HEK293 (cell line): Measurements from ENCODE around the gene ACSBG1.

Source experiments
- CTCF ChIA-PET: fragments of 350-600 bp; formaldehyde crosslinking; extraction: SDS; loops from one replicate; lab custom pipeline; 2021; ENCODE audit warnings: antibody characterized with exemption; lab: Yijun Ruan, JAX
- POLR2A ChIA-PET: fragments of 300-600 bp; formaldehyde crosslinking; extraction: SDS; loops from one replicate; lab custom pipeline; 2020; ENCODE audit warnings: antibody characterized with exemption, inconsistent platforms; lab: Yijun Ruan, JAX
- H3K27ac ChIP-seq: fragments of 200-500 bp; sonication (Bioruptor generic); 2 replicates; pipeline ENCODE4 v1.5.1; 2014; ENCODE audit warnings: low read depth, low read length, control low read depth, inconsistent platforms; ENCODE audit errors: extremely low read depth
- H3K36me3 ChIP-seq, 2 experiments: fragments of 200-500 bp in 1 of 2; sonication (Bioruptor generic) in 1 of 2; 1 replicate in 1 of 2; 2 replicates in 1 of 2; pipeline ENCODE4 v1.5.1; 2014 to 2017; ENCODE audit warnings: inconsistent platforms in 2 of 2, low read length in 2 of 2; ENCODE audit not compliant: control insufficient read depth in 2 of 2, insufficient read depth in 1 of 2
- H3K4me1 ChIP-seq: fragments of 200-500 bp; sonication (Bioruptor generic); 2 replicates; pipeline ENCODE4 v1.5.1; 2014; ENCODE audit warnings: mild to moderate bottlenecking, low read length, inconsistent platforms; ENCODE audit not compliant: control insufficient read depth, insufficient read depth
- H3K4me3 ChIP-seq: 2 replicates; pipeline ENCODE4 v1.5.1; 2011; ENCODE audit warnings: low read depth, mild to moderate bottlenecking, control low read depth, low read length, moderate library complexity
- H3K9me3 ChIP-seq: fragments of 200-500 bp; sonication (Bioruptor generic); 2 replicates; pipeline ENCODE4 v1.5.1; 2014; ENCODE audit warnings: low read depth, low read length, inconsistent platforms; ENCODE audit not compliant: control insufficient read depth, insufficient read depth
- GLIS2 ChIP-seq: fragments of 450-650 bp; formaldehyde crosslinking; IDR thresholded peaks from 2 replicates; pipeline ENCODE4 v1.5.1; 2016; ENCODE audit warnings: missing biosample characterization, missing genetic modification characterization
- HIC1 ChIP-seq: fragments of 450-650 bp; formaldehyde crosslinking; IDR thresholded peaks from 2 replicates; pipeline ENCODE4 v1.5.1; 2016; ENCODE audit warnings: missing biosample characterization, missing genetic modification characterization
- PRDM1 ChIP-seq: fragments of 450-650 bp; formaldehyde crosslinking; IDR thresholded peaks from 2 replicates; pipeline ENCODE4; 2016; ENCODE audit warnings: missing biosample characterization, missing genetic modification characterization
- SCRT1 ChIP-seq: fragments of 450-650 bp; formaldehyde crosslinking; IDR thresholded peaks from 2 replicates; pipeline ENCODE4 v1.5.1; 2016; ENCODE audit warnings: missing biosample characterization, missing genetic modification characterization, borderline replicate concordance
- SCRT2 ChIP-seq: fragments of 450-650 bp; formaldehyde crosslinking; IDR thresholded peaks from 2 replicates; pipeline ENCODE4 v1.5.1; 2016; ENCODE audit warnings: missing biosample characterization, missing genetic modification characterization
- ZBTB1 ChIP-seq: fragments of 450-650 bp; formaldehyde crosslinking; IDR thresholded peaks from 2 replicates; pipeline ENCODE4 v1.5.1; 2016; ENCODE audit warnings: missing biosample characterization, missing genetic modification characterization
- ZBTB17 ChIP-seq: fragments of 450-650 bp; formaldehyde crosslinking; IDR thresholded peaks from 2 replicates; pipeline ENCODE4 v1.5.1; 2016; ENCODE audit warnings: missing biosample characterization, missing genetic modification characterization
- ZFHX2 ChIP-seq: fragments of 450-650 bp; formaldehyde crosslinking; conservative IDR thresholded peaks from 2 replicates; pipeline ENCODE4 v1.5.1; 2016; ENCODE audit warnings: missing biosample characterization, missing genetic modification characterization
- ZFP41 ChIP-seq: fragments of 450-650 bp; formaldehyde crosslinking; IDR thresholded peaks from 2 replicates; pipeline ENCODE4 v1.5.1; 2016; ENCODE audit warnings: missing biosample characterization, missing genetic modification characterization, borderline replicate concordance
- ZNF274 ChIP-seq, 2 experiments: fragments of 200-500 bp in 1 of 2; fragments of 450-650 bp in 1 of 2; sonication (Bioruptor generic) in 1 of 2; formaldehyde crosslinking in 1 of 2; IDR thresholded peaks; 2 replicates each; pipeline versions ENCODE4 v1.5.1 to v1.6.1; 2014 to 2016; ENCODE audit warnings: borderline replicate concordance in 1 of 2, inconsistent platforms in 1 of 2, low read length in 1 of 2, missing biosample characterization in 1 of 2, missing genetic modification characterization in 1 of 2
- ZNF398 ChIP-seq: fragments of 450-650 bp; formaldehyde crosslinking; IDR thresholded peaks from 2 replicates; pipeline ENCODE4 v1.5.1; 2017; ENCODE audit warnings: missing biosample characterization, missing genetic modification characterization
- ZNF521 ChIP-seq: fragments of 450-650 bp; formaldehyde crosslinking; IDR thresholded peaks from 2 replicates; pipeline ENCODE4 v1.5.1; 2017; ENCODE audit warnings: missing biosample characterization, mild to moderate bottlenecking, missing genetic modification characterization
- ZNF548 ChIP-seq: fragments of 450-650 bp; formaldehyde crosslinking; IDR thresholded peaks from 2 replicates; pipeline ENCODE4 v1.5.1; 2016; ENCODE audit warnings: missing biosample characterization, missing genetic modification characterization
- ZNF600 ChIP-seq: fragments of 450-650 bp; formaldehyde crosslinking; IDR thresholded peaks from 2 replicates; pipeline ENCODE4 v1.5.1; 2016; ENCODE audit warnings: missing biosample characterization, missing genetic modification characterization
- ZNF621 ChIP-seq: fragments of 450-650 bp; formaldehyde crosslinking; IDR thresholded peaks from 2 replicates; pipeline ENCODE4 v1.5.1; 2017; ENCODE audit warnings: missing biosample characterization, missing genetic modification characterization
- ZNF639 ChIP-seq: fragments of 450-650 bp; formaldehyde crosslinking; IDR thresholded peaks from 2 replicates; pipeline ENCODE4 v1.5.1; 2016; ENCODE audit warnings: missing biosample characterization, missing genetic modification characterization
- ZNF670 ChIP-seq: fragments of 450-650 bp; formaldehyde crosslinking; IDR thresholded peaks from 2 replicates; pipeline ENCODE4 v1.5.1; 2016; ENCODE audit warnings: missing biosample characterization, missing genetic modification characterization, low read depth
- ZNF692 ChIP-seq: fragments of 450-650 bp; formaldehyde crosslinking; IDR thresholded peaks from 2 replicates; pipeline ENCODE4 v1.5.1; 2016; ENCODE audit warnings: missing biosample characterization, missing genetic modification characterization
- ZNF707 ChIP-seq: fragments of 450-650 bp; formaldehyde crosslinking; IDR thresholded peaks from 2 replicates; pipeline ENCODE4 v1.5.1; 2016; ENCODE audit warnings: missing biosample characterization, missing genetic modification characterization
- ZNF776 ChIP-seq: fragments of 450-650 bp; formaldehyde crosslinking; IDR thresholded peaks from 2 replicates; pipeline ENCODE4 v1.5.0; 2017; ENCODE audit warnings: missing biosample characterization, missing genetic modification characterization, borderline replicate concordance
- ZNF777 ChIP-seq: fragments of 450-650 bp; formaldehyde crosslinking; IDR thresholded peaks from 2 replicates; pipeline ENCODE4 v1.5.1; 2017; ENCODE audit warnings: missing biosample characterization, missing genetic modification characterization, borderline replicate concordance

The ACSBG1 gene

GRCh38 chr15:78129751-78130287 is 104.5 kb downstream of the ACSBG1 start:
- H3K4me3 ChIP-seq = no peak overlapping the region
- POLR2A ChIA-PET = interaction anchor here (2.3 kb wide), 1 partner anchor 20 kb away, joined by 17 read pairs; the partner anchor contains the start of gene IDH3A
- TF ChIP-seq SCRT1 (tag by site-specific recombination) (peak; percentile 88), ZBTB1 (no peak), SCRT2 (peak; percentile 93), ZNF398 (tag by site-specific recombination) (peak; percentile 74), ZNF621 (no peak)

GRCh38 chr15:78129077-78129750 is 105.2 kb downstream of the ACSBG1 start:
- Histone ChIP-seq H3K4me3 (no peak overlapping the region), H3K9me3 (no peaks in the 10 kb centered on the region), H3K4me1 (peaks cover 2% of the 10 kb centered on the region; the same call in 1 of the 2 replicates), H3K36me3 (no peaks in the 10 kb centered on the region), H3K27ac (no peak overlapping the region)
- ChIA-PET CTCF (interaction anchor here (0.6 to 3.2 kb wide), 8 partner anchors 11 to 220 kb away, joined by 3 to 22 read pairs (median 4); no protein-coding TSS in a partner anchor), POLR2A (no interaction called here)
- peak; percentile 12; the same call in 1 of the 2 replicates for TF ChIP-seq ZFHX2 (tag by site-specific recombination)
- TF ChIP-seq GLIS2 (tag by site-specific recombination) = peak; percentile 45
- TF ChIP-seq ZNF776 (tag by site-specific recombination) = no peak
- no peak for TF ChIP-seq ZNF707 (tag by site-specific recombination)
- TF ChIP-seq ZNF548 (tag by site-specific recombination) = peak; percentile 96
- TF ChIP-seq ZNF692 (tag by site-specific recombination) = 0 out of 2 replicates have a peak, but pooled peaks have one; percentile 45
- TF ChIP-seq ZBTB17 (tag by site-specific recombination) = peak; percentile 43
- TF ChIP-seq HIC1 (tag by site-specific recombination) = peak; percentile 14; the same call in 1 of the 2 replicates
- peak; percentile 48; the same call in 1 of the 2 replicates for TF ChIP-seq ZNF600 (tag by site-specific recombination)

More at GRCh38 chr15:78129751-78130287, 104.5 kb downstream of the ACSBG1 start:
- CTCF ChIA-PET = interaction anchor here (0.9 to 3.2 kb wide), 10 partner anchors 12 to 170 kb away, joined by 3 to 22 read pairs (median 6); no protein-coding TSS in a partner anchor
- Histone ChIP-seq H3K4me1 (peaks cover 2% of the 10 kb centered on the region; the same call in 1 of the 2 replicates), H3K36me3 (no peaks in the 10 kb centered on the region), H3K9me3 (no peaks in the 10 kb centered on the region), H3K27ac (no peak overlapping the region)

GRCh38 chr15:78127882-78128281 is 106.5 kb downstream of the ACSBG1 start:
- CTCF ChIA-PET = interaction anchor here (0.6 to 3.2 kb wide), 7 partner anchors 14 to 464 kb away, joined by 3 to 12 read pairs (median 5); partner anchors contain the start of gene IDH3A
- POLR2A ChIA-PET = interaction anchor here (1.3 kb wide), 1 partner anchor 22 kb away, joined by 3 read pairs; no protein-coding TSS in a partner anchor
- H3K9me3 ChIP-seq = no peaks in the 10 kb centered on the region
- no peak overlapping the region for H3K27ac ChIP-seq
- no peak overlapping the region for H3K4me3 ChIP-seq
- H3K36me3 ChIP-seq = no peaks in the 10 kb centered on the region
- H3K4me1 ChIP-seq = peaks cover 2% of the 10 kb centered on the region; the same call in 1 of the 2 replicates
- no peak for TF ChIP-seq ZNF639 (tag by site-specific recombination)
- TF ChIP-seq SCRT1 (tag by site-specific recombination) = no peak
- TF ChIP-seq ZNF670 (tag by site-specific recombination) = no peak
- no peak for TF ChIP-seq ZNF274 (IDR thresholded peaks at IDR 0.05; ENCODE audit: low read length)
- TF ChIP-seq ZNF274 (tag by site-specific recombination; IDR thresholded peaks at IDR 0.05; ENCODE audit: borderline replicate concordance) = no peak
- TF ChIP-seq ZNF777 = no peak
- no peak for TF ChIP-seq ZNF521 (tag by site-specific recombination)
- no peak for TF ChIP-seq PRDM1
- no peak for TF ChIP-seq ZFP41 (tag by site-specific recombination)
